Left ventricle myocardium inferior (tissue), 1 donor: ENCODE results near the gene SLC13A4. TPM values are rescaled to one million over a fixed set of nuclear protein-coding genes. Genes with fewer than 3 reads are reported as not detected.

Experiments
- DNase-seq: peaks from one replicate; pipeline ENCODE4 v3.0.0-alpha.2; 2020
- H3K27ac ChIP-seq: fragments of 200-600 bp; replicated peaks from 2 replicates; pipeline ENCODE4 v1.8.0; 2021
- H3K27me3 ChIP-seq: fragments of 200-600 bp; 2 replicates; pipeline ENCODE4 v1.8.0; 2021; ENCODE audit warnings: low read depth
- H3K36me3 ChIP-seq: fragments of 200-600 bp; 2 replicates; pipeline ENCODE4 v1.8.0; 2021
- H3K4me1 ChIP-seq: fragments of 200-600 bp; 2 replicates; pipeline ENCODE4 v1.8.0; 2021
- H3K4me3 ChIP-seq: fragments of 200-600 bp; 2 replicates; pipeline ENCODE4 v1.8.0; 2021; ENCODE audit warnings: mild to moderate bottlenecking, moderate library complexity
- H3K9me3 ChIP-seq: fragments of 200-600 bp; replicated peaks from 2 replicates; pipeline ENCODE4 v1.8.0; 2021
- intact Hi-C: fragments of 100-400 bp; cut with micrococcal nuclease; formaldehyde crosslinking; loops from one replicate; pipeline ENCODE4 v1.11.0; 2022
- total RNA-seq: library from RNA; stranded (reverse); fragmentation: NEBNext Ultra II Directional; extraction: Animal tissue kit (Norgen Biotek cat#: 25700); gene quantifications from one replicate; pipeline ENCODE4 v1.2.1, GENCODE V29; 2021
- TF ChIP-seq, protein P1 (sequence below): fragments of 200-600 bp; IDR thresholded peaks from 2 replicates; pipeline ENCODE4 v1.8.0; 2021; ENCODE audit warnings: antibody characterized with exemption, mild to moderate bottlenecking, borderline replicate concordance
- donor health status: DM: no; HTN: yes; CAD: no; lungs with severe emphysema.

SLC13A4 gene
- total RNA-seq, 1 donor from 2014 or later = 0.44 TPM

GRCh38 chr7:135709508-135709907 lies 18.5 kb downstream of the SLC13A4 start:
- no peaks in the 10 kb centered on the region for H3K27me3 ChIP-seq
- H3K4me3 ChIP-seq = no peak overlapping the region
- TF ChIP-seq, protein P1, sequence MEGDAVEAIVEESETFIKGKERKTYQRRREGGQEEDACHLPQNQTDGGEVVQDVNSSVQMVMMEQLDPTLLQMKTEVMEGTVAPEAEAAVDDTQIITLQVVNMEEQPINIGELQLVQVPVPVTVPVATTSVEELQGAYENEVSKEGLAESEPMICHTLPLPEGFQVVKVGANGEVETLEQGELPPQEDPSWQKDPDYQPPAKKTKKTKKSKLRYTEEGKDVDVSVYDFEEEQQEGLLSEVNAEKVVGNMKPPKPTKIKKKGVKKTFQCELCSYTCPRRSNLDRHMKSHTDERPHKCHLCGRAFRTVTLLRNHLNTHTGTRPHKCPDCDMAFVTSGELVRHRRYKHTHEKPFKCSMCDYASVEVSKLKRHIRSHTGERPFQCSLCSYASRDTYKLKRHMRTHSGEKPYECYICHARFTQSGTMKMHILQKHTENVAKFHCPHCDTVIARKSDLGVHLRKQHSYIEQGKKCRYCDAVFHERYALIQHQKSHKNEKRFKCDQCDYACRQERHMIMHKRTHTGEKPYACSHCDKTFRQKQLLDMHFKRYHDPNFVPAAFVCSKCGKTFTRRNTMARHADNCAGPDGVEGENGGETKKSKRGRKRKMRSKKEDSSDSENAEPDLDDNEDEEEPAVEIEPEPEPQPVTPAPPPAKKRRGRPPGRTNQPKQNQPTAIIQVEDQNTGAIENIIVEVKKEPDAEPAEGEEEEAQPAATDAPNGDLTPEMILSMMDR = no peak
- peaks cover 15% of the 10 kb centered on the region for H3K4me1 ChIP-seq
- no peak overlapping the region for H3K27ac ChIP-seq
- no peaks in the 10 kb centered on the region for H3K9me3 ChIP-seq
- intact Hi-C loops = no loop called here
- H3K36me3 ChIP-seq = no peaks in the 10 kb centered on the region
- no peak for DNase-seq

GRCh38 chr7:135708041-135708440 lies 19.9 kb downstream of the SLC13A4 start:
- no peak overlapping the region for H3K27ac ChIP-seq
- H3K4me3 ChIP-seq = no peak overlapping the region
- H3K27me3 ChIP-seq = no peaks in the 10 kb centered on the region
- DNase-seq = no peak
- intact Hi-C loops = no loop called here
- no peaks in the 10 kb centered on the region for H3K9me3 ChIP-seq
- H3K4me1 ChIP-seq = peaks cover 12% of the 10 kb centered on the region
- TF ChIP-seq, protein P1 = no peak
- H3K36me3 ChIP-seq = no peaks in the 10 kb centered on the region

GRCh38 chr7:135707570-135707966 lies 20.4 kb downstream of the SLC13A4 start:
- peaks cover 7% of the 10 kb centered on the region for H3K4me1 ChIP-seq
- intact Hi-C loops = no loop called here
- H3K4me3 ChIP-seq = no peak overlapping the region
- H3K27me3 ChIP-seq = no peaks in the 10 kb centered on the region
- H3K9me3 ChIP-seq = no peaks in the 10 kb centered on the region
- H3K36me3 ChIP-seq = no peaks in the 10 kb centered on the region
- no peak overlapping the region for H3K27ac ChIP-seq
- TF ChIP-seq, protein P1 = no peak
- DNase-seq = no peak

DNA sequence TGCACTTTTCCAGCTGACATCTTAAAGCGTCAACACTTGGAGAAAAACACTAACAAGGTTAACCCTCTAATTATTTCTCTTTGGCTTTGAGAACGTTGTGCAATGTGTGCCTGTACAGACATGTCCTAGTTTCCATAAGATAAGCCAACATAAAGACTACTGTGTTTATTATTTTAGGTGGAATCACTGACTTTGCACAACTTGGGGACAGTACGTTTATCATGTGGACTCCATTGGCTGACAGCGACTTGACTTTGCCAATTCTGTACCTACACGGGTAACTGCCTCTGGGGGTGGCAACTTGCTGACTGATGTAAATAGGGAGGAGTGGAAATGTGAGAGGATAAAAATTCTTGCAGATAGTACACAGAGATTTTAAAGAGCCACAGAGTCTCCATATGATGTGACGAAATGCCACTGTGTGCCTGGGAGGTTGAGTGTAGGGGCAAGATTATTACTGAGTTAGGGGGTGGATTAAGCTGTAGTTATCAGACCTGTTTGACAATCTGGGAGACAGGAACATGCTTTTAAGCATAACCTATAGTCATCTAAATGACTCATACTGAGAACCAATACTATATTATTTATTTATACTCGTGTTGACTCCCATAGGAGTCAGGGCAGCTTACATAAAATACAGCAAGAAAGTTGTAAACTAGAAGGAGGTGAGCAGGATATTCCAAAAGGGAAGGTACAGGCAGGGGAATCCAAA lies 21.0 kb downstream of the SLC13A4 start:
- Histone ChIP-seq H3K4me1 (peaks cover 1% of the 10 kb centered on the region), H3K36me3 (no peaks in the 10 kb centered on the region), H3K4me3 (no peak overlapping the region), H3K9me3 (no peaks in the 10 kb centered on the region), H3K27ac (no peak overlapping the region), H3K27me3 (no peaks in the 10 kb centered on the region)
- no peak for DNase-seq
- TF ChIP-seq, protein P1 = no peak
- intact Hi-C loops = no loop called here

DNA sequence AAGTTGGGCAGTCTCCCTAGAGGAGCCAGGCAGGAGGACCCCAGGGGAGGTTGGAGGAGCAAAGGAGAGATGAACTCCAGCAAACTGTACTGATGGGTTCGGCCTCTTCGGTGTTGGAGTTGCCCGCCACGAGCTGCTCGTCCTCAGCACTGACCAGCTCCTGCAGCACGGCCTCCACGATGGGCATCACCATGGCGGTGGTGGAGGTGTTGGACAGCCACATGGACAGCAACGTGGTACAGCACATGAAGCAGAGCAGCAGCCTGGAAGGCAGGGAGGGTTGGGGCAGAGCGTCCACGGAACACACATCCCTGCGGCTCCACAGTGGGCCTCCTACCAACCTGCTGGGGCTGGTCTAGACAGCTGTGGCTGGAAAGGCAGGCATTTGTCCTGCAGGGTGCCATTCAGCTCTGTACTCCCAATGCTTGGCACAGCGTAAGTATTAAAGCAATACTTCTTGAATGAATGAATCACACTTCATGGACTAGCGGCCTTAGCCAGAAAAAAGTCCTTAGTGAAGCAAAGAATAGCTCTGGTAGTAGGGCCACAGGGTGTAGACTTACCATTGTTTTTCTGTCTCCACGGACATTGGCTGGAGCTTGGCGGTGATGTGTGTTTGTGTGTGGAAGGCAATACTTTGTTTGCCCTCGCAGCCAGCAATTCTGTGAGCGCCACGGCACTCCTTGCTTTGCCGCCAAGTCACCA lies 21.8 kb downstream of the SLC13A4 start:
- TF ChIP-seq, protein P1 = no peak
- DNase-seq = no peak
- no peaks in the 10 kb centered on the region for H3K36me3 ChIP-seq
- no peak overlapping the region for H3K27ac ChIP-seq
- H3K27me3 ChIP-seq = no peaks in the 10 kb centered on the region
- no peaks in the 10 kb centered on the region for H3K4me1 ChIP-seq
- intact Hi-C loops = no loop called here
- H3K9me3 ChIP-seq = no peaks in the 10 kb centered on the region
- no peak overlapping the region for H3K4me3 ChIP-seq
